22Rv1 (cell line): ENCODE data around the gene CDAN1.

Source experiments
- CTCF ChIP-seq: fragments of 450-650 bp; IDR thresholded peaks from 2 replicates; pipeline ENCODE4 v1.5.1; 2017; ENCODE audit warnings: mild to moderate bottlenecking
- ZFX ChIP-seq: fragments of 450-650 bp; IDR thresholded peaks from 2 replicates; pipeline ENCODE4 v1.6.1; 2017; ENCODE audit warnings: antibody characterized with exemption, borderline replicate concordance

- TF ChIP-seq CTCF (no peak), ZFX (no peak)
Observed at GRCh38 chr15:42675021-42675420, 61.9 kb downstream of the CDAN1 start.
